Measurements from ENCODE around the gene YPEL2. TPM values are rescaled to one million over a fixed set of nuclear protein-coding genes. Genes with fewer than 3 reads are reported as not detected.
A peak's percentile ranks its signal among the peaks of the same experiment; 100 is the strongest.

Gene YPEL2
- total and polyA plus RNA-seq, 2 of the 13 experiments (the other 11 are each of a cell fraction or from before 2014, with no cell fraction given): 8.5 to 21.1 TPM

GRCh38 chr17:59311051-59311468, 20.4 kb upstream of the YPEL2 start (continued):
- TF ChIP-seq ZSCAN5A (CRISPR knock-in tag; IDR thresholded peaks at IDR 0.05; ENCODE audit: borderline replicate concordance) (0 out of 2 replicates have a peak, but pooled peaks have one; percentile 24), SIN3B (IDR thresholded peaks at IDR 0.05; ENCODE audit: low read length) (peak; percentile 43; the same call in 1 of the 2 replicates), ZSCAN29 (CRISPR knock-in tag; conservative IDR thresholded peaks at IDR 0.05) (peak; percentile 41), ZNF616 (CRISPR knock-in tag; IDR thresholded peaks at IDR 0.05; ENCODE audit: low read depth) (no peak), ZNF704 (CRISPR knock-in tag; IDR thresholded peaks at IDR 0.05; ENCODE audit: borderline replicate concordance) (no peak), ZNF549 (CRISPR knock-in tag; IDR thresholded peaks at IDR 0.05) (no peak), ZNF292 (CRISPR knock-in tag; IDR thresholded peaks at IDR 0.05; ENCODE audit: borderline replicate concordance, low read depth) (no peak), SMAD1 (CRISPR knock-in tag; IDR thresholded peaks at IDR 0.05; ENCODE audit: borderline replicate concordance, low read depth) (no peak), NFE2L2 (IDR thresholded peaks at IDR 0.05; ENCODE audit: low read length) (peak; percentile 5; the same call in 1 of the 2 replicates), HINFP (CRISPR knock-in tag; IDR thresholded peaks at IDR 0.05; ENCODE audit: low read depth) (no peak), ZNF709 (CRISPR knock-in tag; IDR thresholded peaks at IDR 0.05) (0 out of 2 replicates have a peak, but pooled peaks have one; percentile 60), ZSCAN22 (CRISPR knock-in tag; IDR thresholded peaks at IDR 0.05) (no peak), SOX5 (CRISPR knock-in tag; IDR thresholded peaks at IDR 0.05; ENCODE audit: borderline replicate concordance) (0 out of 2 replicates have a peak, but pooled peaks have one; percentile 43), ZBTB37 (CRISPR knock-in tag; IDR thresholded peaks at IDR 0.05) (no peak)
- TF ChIP-seq, protein P1, sequence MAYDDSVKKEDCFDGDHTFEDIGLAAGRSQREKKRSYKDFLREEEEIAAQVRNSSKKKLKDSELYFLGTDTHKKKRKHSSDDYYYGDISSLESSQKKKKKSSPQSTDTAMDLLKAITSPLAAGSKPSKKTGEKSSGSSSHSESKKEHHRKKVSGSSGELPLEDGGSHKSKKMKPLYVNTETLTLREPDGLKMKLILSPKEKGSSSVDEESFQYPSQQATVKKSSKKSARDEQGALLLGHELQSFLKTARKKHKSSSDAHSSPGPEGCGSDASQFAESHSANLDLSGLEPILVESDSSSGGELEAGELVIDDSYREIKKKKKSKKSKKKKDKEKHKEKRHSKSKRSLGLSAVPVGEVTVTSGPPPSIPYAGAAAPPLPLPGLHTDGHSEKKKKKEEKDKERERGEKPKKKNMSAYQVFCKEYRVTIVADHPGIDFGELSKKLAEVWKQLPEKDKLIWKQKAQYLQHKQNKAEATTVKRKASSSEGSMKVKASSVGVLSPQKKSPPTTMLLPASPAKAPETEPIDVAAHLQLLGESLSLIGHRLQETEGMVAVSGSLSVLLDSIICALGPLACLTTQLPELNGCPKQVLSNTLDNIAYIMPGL (CRISPR knock-in tag; IDR thresholded peaks at IDR 0.05; ENCODE audit: borderline replicate concordance in 1 of 2, low read depth in 1 of 2): peak; percentile 68 to 69; a peak in 3 of 4 replicates
- TF ChIP-seq, protein P2, sequence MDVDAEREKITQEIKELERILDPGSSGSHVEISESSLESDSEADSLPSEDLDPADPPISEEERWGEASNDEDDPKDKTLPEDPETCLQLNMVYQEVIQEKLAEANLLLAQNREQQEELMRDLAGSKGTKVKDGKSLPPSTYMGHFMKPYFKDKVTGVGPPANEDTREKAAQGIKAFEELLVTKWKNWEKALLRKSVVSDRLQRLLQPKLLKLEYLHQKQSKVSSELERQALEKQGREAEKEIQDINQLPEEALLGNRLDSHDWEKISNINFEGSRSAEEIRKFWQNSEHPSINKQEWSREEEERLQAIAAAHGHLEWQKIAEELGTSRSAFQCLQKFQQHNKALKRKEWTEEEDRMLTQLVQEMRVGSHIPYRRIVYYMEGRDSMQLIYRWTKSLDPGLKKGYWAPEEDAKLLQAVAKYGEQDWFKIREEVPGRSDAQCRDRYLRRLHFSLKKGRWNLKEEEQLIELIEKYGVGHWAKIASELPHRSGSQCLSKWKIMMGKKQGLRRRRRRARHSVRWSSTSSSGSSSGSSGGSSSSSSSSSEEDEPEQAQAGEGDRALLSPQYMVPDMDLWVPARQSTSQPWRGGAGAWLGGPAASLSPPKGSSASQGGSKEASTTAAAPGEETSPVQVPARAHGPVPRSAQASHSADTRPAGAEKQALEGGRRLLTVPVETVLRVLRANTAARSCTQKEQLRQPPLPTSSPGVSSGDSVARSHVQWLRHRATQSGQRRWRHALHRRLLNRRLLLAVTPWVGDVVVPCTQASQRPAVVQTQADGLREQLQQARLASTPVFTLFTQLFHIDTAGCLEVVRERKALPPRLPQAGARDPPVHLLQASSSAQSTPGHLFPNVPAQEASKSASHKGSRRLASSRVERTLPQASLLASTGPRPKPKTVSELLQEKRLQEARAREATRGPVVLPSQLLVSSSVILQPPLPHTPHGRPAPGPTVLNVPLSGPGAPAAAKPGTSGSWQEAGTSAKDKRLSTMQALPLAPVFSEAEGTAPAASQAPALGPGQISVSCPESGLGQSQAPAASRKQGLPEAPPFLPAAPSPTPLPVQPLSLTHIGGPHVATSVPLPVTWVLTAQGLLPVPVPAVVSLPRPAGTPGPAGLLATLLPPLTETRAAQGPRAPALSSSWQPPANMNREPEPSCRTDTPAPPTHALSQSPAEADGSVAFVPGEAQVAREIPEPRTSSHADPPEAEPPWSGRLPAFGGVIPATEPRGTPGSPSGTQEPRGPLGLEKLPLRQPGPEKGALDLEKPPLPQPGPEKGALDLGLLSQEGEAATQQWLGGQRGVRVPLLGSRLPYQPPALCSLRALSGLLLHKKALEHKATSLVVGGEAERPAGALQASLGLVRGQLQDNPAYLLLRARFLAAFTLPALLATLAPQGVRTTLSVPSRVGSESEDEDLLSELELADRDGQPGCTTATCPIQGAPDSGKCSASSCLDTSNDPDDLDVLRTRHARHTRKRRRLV (CRISPR knock-in tag; IDR thresholded peaks at IDR 0.05): no peak
